HUES64 (cell line): ENCODE measurements around the gene MYO1D.

Source experiments
- H3K27ac ChIP-seq: 2 replicates; pipeline ENCODE4 v1.7.0; 2013; ENCODE audit warnings: low read depth, low read length, inconsistent platforms
- H3K27me3 ChIP-seq: 2 replicates; pipeline ENCODE4 v1.6.1; 2013; ENCODE audit warnings: mild to moderate bottlenecking, low read length; ENCODE audit not compliant: insufficient read depth
- H3K36me3 ChIP-seq: 2 replicates; pipeline ENCODE4 v1.6.1; 2013; ENCODE audit warnings: mild to moderate bottlenecking, low read length; ENCODE audit not compliant: insufficient read depth
- H3K4me1 ChIP-seq: 2 replicates; pipeline ENCODE4 v1.6.1; 2013; ENCODE audit warnings: mild to moderate bottlenecking, low read length, moderate library complexity; ENCODE audit not compliant: insufficient read depth
- H3K4me3 ChIP-seq: 2 replicates; pipeline ENCODE4 v1.5.1; 2013; ENCODE audit warnings: mild to moderate bottlenecking, low read length, moderate library complexity
- H3K9ac ChIP-seq: 2 replicates; pipeline ENCODE4 v1.6.1; 2013; ENCODE audit warnings: mild to moderate bottlenecking, low read depth, low read length
- H3K9me3 ChIP-seq: 2 replicates; pipeline ENCODE4 v1.6.1; 2013; ENCODE audit warnings: low read depth, low read length; ENCODE audit not compliant: insufficient read depth
- WGBS: fragments of 150-250, 120-280 bp; methylation state at CpG from one replicate; pipeline ENCODE4 v1.1.7; 2013; ENCODE audit warnings: missing lambda C conversion rate; 5-methylcytosine and 5-hydroxymethylcytosine counted together

The MYO1D gene

DNA sequence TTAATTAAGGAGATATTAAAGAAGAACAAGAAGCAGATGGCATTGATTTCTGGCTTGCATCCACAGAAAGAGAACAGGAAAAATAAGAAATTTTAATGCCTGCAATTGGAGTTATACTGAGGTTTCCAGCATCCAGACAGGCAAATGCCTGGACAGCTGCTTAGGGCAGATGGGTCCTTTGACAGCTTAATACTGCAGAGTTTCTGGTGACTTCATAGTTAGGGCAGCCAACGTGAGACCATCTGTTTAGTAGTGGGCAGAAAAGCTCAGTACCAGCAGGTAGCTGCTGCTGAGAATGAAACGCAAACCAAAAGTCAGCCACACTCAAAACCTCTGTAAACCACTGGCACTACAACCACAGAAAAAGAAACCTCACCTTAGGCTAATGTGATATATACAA is 280.3 kb downstream of the MYO1D start:
- Histone ChIP-seq H3K27me3 (no peaks in the 10 kb centered on the region), H3K4me1 (no peaks in the 10 kb centered on the region), H3K9me3 (no peaks in the 10 kb centered on the region), H3K36me3 (no peaks in the 10 kb centered on the region), H3K9ac (no peak overlapping the region), H3K4me3 (no peak overlapping the region), H3K27ac (no peak overlapping the region)
- 73% methylated on average over 2 of the region's 2 CpGs for WGBS

DNA sequence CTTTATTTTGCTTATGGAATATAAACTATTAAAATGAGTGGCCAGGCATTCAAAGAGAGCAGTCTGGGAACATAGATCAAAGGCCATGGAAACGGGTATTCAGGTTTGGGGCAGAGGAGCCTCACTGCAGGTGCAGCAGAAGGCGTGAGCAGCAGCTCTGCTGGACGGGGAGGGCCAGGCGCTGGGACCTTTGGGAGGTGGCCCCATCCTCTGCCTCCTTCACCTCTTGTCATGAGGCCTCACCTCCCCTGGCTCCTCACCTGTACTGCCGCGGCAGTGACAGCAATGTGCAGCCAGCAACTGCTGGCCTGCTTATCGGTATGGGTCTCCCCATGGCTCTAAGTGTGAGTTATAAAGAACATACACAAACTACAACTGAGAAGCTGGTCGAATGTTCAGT is 280.7 kb downstream of the MYO1D start:
- no peaks in the 10 kb centered on the region for H3K9me3 ChIP-seq
- H3K27ac ChIP-seq: no peak overlapping the region
- no peaks in the 10 kb centered on the region for H3K36me3 ChIP-seq
- H3K4me1 ChIP-seq: no peaks in the 10 kb centered on the region
- H3K9ac ChIP-seq: no peak overlapping the region
- WGBS: 92% methylated on average over 8 of the region's 8 CpGs
- no peaks in the 10 kb centered on the region for H3K27me3 ChIP-seq
- H3K4me3 ChIP-seq: no peak overlapping the region

DNA sequence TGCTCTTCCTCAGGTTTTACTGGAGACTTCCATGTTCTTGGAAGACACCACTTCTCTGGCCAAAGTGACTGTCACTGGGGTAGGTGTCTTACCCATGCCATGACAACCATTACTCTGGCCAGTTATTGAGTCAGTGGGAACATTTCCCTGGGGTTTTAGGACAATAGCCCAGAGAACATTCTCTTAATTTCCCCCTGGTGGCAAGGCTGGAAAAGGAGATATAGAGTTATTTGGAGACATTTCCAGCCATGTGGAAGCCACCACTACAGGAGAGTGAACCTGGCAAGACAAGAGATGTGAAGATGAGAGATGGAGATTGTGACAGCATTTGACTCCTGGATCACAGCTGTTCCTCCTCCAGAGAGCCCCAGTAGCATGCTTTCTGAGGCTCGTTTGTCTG is 283.9 kb downstream of the MYO1D start:
- Histone ChIP-seq H3K4me1 (no peaks in the 10 kb centered on the region), H3K9ac (no peak overlapping the region), H3K27me3 (no peaks in the 10 kb centered on the region), H3K9me3 (no peaks in the 10 kb centered on the region), H3K36me3 (no peaks in the 10 kb centered on the region), H3K27ac (no peak overlapping the region), H3K4me3 (no peak overlapping the region)
- WGBS: 84% methylated on average over 1 of the region's 1 CpG

DNA sequence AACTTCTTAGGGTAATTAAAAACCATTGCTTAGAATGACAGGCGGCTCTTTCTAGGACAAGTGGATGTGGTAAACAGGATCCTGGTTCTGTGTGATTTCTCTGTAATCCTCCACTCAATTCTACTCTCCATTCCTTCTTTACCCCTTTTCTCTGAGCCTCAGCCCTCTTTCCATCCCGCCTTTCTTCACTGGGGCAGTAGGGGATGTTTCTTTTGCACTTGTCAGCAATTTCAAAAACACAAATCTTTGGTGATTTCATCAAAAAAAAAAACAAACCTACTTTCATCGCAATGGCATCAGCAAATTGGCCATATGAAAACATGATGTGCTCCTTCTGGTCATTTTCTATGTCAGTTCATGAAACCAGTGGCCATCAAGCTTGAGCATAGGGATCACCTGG is 285.5 kb downstream of the MYO1D start:
- Histone ChIP-seq H3K27ac (no peak overlapping the region), H3K9me3 (no peaks in the 10 kb centered on the region), H3K36me3 (no peaks in the 10 kb centered on the region), H3K27me3 (no peaks in the 10 kb centered on the region), H3K4me3 (no peak overlapping the region), H3K4me1 (no peaks in the 10 kb centered on the region), H3K9ac (no peak overlapping the region)
- 94% methylated on average over 3 of the region's 3 CpGs for WGBS

DNA sequence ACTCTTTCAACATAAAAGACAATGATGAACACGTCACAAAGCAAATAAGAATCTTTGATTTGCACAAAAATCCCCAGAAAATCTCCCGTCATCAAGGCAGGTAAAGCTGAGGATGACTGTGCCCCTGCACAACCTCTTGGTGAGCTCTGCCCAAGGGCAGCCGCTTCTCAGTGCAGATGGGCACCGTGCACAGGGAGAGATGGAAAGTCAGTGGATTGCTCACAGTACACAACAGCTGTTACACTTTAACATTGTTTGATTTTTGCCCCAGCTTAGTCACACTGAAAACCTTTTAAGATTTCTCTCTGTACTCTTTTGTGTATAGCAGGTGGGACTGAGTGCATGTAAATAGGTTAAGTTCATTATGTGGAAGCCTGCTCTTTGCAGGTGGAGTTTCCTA is 285.9 kb downstream of the MYO1D start:
- Histone ChIP-seq H3K9me3 (no peaks in the 10 kb centered on the region), H3K4me1 (no peaks in the 10 kb centered on the region), H3K4me3 (no peak overlapping the region), H3K9ac (no peak overlapping the region), H3K27ac (no peak overlapping the region), H3K36me3 (no peaks in the 10 kb centered on the region), H3K27me3 (no peaks in the 10 kb centered on the region)
- WGBS: 85% methylated on average over 4 of the region's 4 CpGs

DNA sequence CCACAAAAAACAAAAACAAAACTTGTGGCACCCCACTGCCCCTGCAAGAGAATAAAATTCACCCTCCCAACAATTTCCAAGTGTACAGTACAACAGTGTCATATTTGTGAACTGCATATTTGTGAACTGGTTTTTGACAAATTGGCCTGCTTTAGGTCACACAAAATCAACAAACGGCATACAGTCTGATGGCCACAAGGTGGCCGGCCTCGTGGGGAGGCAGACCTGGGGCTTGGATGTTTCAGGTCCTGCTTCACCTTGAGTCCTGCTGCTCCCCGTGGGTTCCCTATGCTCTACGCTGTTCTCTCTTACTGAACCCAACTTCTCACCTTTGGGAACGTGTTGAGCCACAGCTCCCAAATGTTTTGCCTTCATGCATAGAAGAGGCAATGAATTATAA is 287.9 kb downstream of the MYO1D start:
- WGBS: 73% methylated on average over 6 of the region's 6 CpGs
- Histone ChIP-seq H3K27me3 (no peaks in the 10 kb centered on the region), H3K36me3 (no peaks in the 10 kb centered on the region)

DNA sequence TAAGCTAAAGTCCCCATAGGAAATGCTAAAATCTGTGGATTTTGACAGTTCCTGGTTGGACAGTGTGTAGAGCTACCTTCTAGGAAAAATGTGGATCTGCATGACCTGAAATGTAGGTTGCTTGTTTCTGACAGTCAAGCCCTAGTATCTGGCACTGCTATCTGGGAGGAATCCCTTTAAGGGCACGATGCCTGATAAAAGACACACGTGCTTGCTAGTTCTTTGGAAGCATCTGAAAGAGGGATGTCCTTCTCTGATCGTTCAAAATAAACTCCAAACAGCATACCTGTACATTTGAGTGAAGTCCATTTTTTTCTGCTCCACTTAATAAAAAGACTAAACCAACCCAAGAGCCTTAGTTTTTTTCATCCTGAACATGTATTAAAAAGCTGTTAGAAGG is 288.8 kb downstream of the MYO1D start:
- peaks cover 3% of the 10 kb centered on the region; the same call in 1 of the 2 replicates for H3K9me3 ChIP-seq
- H3K4me3 ChIP-seq: no peak overlapping the region
- no peak overlapping the region for H3K27ac ChIP-seq
- H3K27me3 ChIP-seq: no peaks in the 10 kb centered on the region
- WGBS: 92% methylated on average over 3 of the region's 3 CpGs
- H3K9ac ChIP-seq: no peak overlapping the region
- H3K4me1 ChIP-seq: no peaks in the 10 kb centered on the region
- H3K36me3 ChIP-seq: no peaks in the 10 kb centered on the region

More for the DNA sequence above, 287.9 kb downstream of the MYO1D start:
- Histone ChIP-seq H3K4me3 (no peak overlapping the region), H3K9ac (no peak overlapping the region), H3K4me1 (no peaks in the 10 kb centered on the region), H3K9me3 (no peaks in the 10 kb centered on the region), H3K27ac (no peak overlapping the region)

DNA sequence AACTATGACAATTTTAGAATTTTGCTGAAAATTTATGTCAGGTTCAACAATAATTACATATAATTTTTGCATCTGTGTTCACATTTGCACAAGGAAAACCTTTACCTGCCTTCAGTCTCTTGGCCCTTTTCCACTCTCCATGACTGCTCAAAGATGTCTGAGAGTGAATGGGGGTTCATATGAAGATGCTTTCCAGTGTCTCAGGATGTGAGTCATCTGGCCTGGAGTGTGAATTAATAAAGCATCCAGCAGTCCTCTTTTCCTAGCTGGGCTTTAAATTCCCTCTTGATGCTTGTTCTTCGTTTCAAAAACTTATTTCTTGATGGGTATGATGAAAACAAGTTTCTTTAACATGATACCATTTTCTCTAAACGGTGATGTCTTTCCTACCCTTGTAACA is 290.3 kb downstream of the MYO1D start:
- Histone ChIP-seq H3K4me3 (no peak overlapping the region), H3K27ac (no peak overlapping the region), H3K4me1 (no peaks in the 10 kb centered on the region), H3K9me3 (peaks cover 17% of the 10 kb centered on the region; the same call in 1 of the 2 replicates), H3K36me3 (no peaks in the 10 kb centered on the region), H3K27me3 (no peaks in the 10 kb centered on the region), H3K9ac (no peak overlapping the region)
- WGBS: 75% methylated on average over 2 of the region's 2 CpGs

DNA sequence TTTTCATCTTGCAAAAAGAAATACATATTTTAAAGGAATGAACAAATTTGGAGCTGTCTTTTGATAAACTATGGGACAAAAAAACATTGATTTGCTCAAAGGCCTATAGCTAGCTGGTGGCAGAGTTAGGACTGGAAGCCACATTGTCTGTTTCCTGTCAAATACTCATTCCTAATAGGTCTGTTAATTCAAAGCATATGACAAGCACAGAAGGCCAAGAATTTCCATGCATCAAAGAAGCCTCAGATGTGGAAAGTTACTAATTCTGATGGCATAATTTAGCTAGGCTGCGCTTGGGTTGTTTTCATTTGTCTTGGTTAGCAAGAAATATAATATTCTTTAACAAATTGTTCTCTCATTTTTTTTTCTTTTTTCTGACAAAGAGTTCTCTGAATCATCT is 292.1 kb downstream of the MYO1D start:
- H3K9ac ChIP-seq: no peak overlapping the region
- H3K4me3 ChIP-seq: no peak overlapping the region
- no peaks in the 10 kb centered on the region for H3K4me1 ChIP-seq
- no CpG with 5 or more reads among the region's 1 CpG for WGBS
- no peaks in the 10 kb centered on the region for H3K27me3 ChIP-seq
- no peaks in the 10 kb centered on the region for H3K36me3 ChIP-seq
- H3K27ac ChIP-seq: no peak overlapping the region
- H3K9me3 ChIP-seq: peaks cover 17% of the 10 kb centered on the region; the same call in 1 of the 2 replicates

DNA sequence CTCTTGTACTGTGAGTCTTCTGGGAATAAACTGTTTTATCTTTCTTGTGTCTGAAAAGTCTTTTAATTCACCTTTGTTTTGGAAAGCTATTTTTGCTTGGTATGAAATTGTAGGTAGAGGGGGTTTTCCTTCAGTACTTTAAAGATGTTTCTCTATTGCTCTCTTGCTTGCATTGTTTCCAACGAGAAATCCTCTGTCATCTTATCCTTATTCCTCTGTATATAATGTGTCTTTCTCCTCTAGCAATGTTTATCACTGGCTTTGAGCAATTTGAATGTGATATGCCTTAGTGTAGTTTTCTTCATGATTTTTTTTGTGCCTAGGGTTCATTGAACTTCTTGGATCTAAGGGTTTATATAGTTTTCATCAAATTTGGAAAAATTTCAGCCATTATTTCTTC is 293.9 kb downstream of the MYO1D start:
- WGBS: no CpG with 5 or more reads among the region's 1 CpG
- Histone ChIP-seq H3K27ac (no peak overlapping the region), H3K4me3 (no peak overlapping the region)

DNA sequence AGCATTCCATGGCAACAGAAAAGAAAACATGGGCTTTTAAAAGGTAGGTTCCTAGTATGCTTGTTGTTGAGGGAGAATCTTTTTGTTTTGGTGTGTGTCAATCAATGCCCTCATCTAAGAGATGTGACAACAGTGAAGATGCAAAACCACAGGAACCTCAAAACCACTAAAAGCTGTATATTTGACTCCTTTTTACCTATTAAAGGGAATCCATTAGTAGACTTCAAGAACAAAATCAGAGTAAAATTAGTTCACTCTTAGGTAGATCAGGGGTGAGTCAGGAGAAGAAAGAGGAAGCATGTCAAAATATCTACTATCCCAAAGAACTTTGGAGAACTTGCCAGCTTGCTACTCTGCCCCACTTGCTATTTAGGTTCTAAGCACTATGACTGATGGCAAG is 301.1 kb downstream of the MYO1D start:
- Histone ChIP-seq H3K36me3 (no peaks in the 10 kb centered on the region), H3K4me1 (no peaks in the 10 kb centered on the region), H3K27ac (no peak overlapping the region), H3K27me3 (no peaks in the 10 kb centered on the region), H3K4me3 (no peak overlapping the region), H3K9ac (no peak overlapping the region), H3K9me3 (no peaks in the 10 kb centered on the region)

More for the DNA sequence above, 293.9 kb downstream of the MYO1D start:
- H3K27me3 ChIP-seq: no peaks in the 10 kb centered on the region
- H3K9me3 ChIP-seq: peaks cover 17% of the 10 kb centered on the region; the same call in 1 of the 2 replicates
- H3K36me3 ChIP-seq: no peaks in the 10 kb centered on the region
- H3K9ac ChIP-seq: no peak overlapping the region
- no peaks in the 10 kb centered on the region for H3K4me1 ChIP-seq

DNA sequence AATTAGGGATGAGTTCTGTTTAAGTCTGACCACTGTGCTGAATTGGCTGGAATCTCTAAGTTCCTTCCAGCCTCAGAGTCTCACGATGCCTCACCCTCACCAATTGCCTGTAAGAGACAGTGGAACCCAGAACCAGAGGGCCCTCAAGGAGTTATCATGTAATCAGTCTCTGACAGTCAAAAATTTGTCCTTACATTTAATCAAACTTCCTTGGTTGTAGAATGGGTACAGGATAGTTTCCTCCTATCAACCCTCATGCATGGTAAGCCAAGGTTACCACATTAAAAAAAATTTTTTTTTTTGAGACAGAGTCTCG is 306.9 kb downstream of the MYO1D start:
- Histone ChIP-seq H3K27me3 (no peaks in the 10 kb centered on the region), H3K4me1 (peaks cover 3% of the 10 kb centered on the region), H3K27ac (no peak overlapping the region), H3K9me3 (no peaks in the 10 kb centered on the region), H3K9ac (no peak overlapping the region), H3K4me3 (no peak overlapping the region), H3K36me3 (no peaks in the 10 kb centered on the region)
- WGBS: 81% methylated on average over 2 of the region's 2 CpGs
